Chondrocyte (in vitro differentiated cells): Measurements from ENCODE around the gene NDOR1. TPM values are rescaled to one million over a fixed set of nuclear protein-coding genes. Genes with fewer than 3 reads are reported as not detected.

Experiments
- DNase-seq: peaks from one replicate; pipeline ENCODE4 v3.0.0; 2021; ENCODE audit warnings: mixed read lengths, low spot score
- H3K27ac Mint-ChIP-seq: one replicate; pipeline ENCODE4 v1.8.0; 2021; ENCODE audit warnings: mild to moderate bottlenecking, moderate library complexity, mixed read lengths; ENCODE audit not compliant: unreplicated experiment
- H3K27me3 Mint-ChIP-seq: 2 replicates; pipeline ENCODE4 v1.8.0; 2021; ENCODE audit warnings: low read depth, mixed read lengths
- H3K36me3 Mint-ChIP-seq: 2 replicates; pipeline ENCODE4 v1.8.0; 2021; ENCODE audit warnings: low read depth, mixed read lengths
- H3K4me1 Mint-ChIP-seq: 2 replicates; pipeline ENCODE4 v1.8.0; 2021; ENCODE audit warnings: low read depth, mild to moderate bottlenecking, mixed read lengths
- H3K4me3 Mint-ChIP-seq: one replicate; pipeline ENCODE4 v1.8.0; 2021; ENCODE audit warnings: mild to moderate bottlenecking, moderate library complexity, mixed read lengths; ENCODE audit not compliant: unreplicated experiment
- H3K9me3 Mint-ChIP-seq: 2 replicates; pipeline ENCODE4 v1.8.0; 2021; ENCODE audit warnings: low read depth, mixed read lengths
- CTCF ChIP-seq: fragments of 200-600 bp; sonication (generic); IDR thresholded peaks from 2 replicates; pipeline ENCODE4 v1.5.0; 2021; ENCODE audit warnings: antibody characterized with exemption, mild to moderate bottlenecking, moderate library complexity
- total RNA-seq: library from RNA; stranded (reverse); gene quantifications from 3 replicates; pipeline ENCODE4 v1.2.1, GENCODE V29; 2021

Gene NDOR1
- total RNA-seq, 1 donor from 2014 or later = 10.8 TPM

DNA sequence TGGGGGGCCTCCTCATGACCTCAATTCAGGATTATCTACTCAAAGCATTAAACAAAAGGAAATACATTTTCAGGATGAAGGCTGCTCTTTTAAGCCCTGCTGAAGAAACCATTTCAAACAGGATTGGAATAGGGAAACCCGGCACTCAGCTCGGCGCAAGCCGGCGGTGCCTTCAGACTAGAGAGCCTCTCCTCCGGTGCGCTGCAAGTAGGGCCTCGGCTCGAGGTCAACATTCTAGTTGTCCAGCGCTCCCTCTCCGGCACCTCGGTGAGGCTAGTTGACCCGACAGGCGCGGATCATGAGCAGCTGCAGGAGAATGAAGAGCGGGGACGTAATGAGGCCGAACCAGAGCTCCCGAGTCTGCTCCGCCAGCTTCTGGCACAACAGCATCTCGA, 772 bp upstream of the NDOR1 start:
- peaks cover 4% of the 10 kb centered on the region for H3K36me3 Mint-ChIP-seq
- no peak for DNase-seq
- peak overlapping the region; percentile 91 for H3K4me3 Mint-ChIP-seq
- H3K9me3 Mint-ChIP-seq = no peaks in the 10 kb centered on the region
- no peaks in the 10 kb centered on the region for H3K27me3 Mint-ChIP-seq
- H3K4me1 Mint-ChIP-seq = peaks cover 58% of the 10 kb centered on the region
- H3K27ac Mint-ChIP-seq = peak overlapping the region; percentile 87
- no peak for TF ChIP-seq CTCF

- no peak for TF ChIP-seq CTCF
- Mint-ChIP-seq H3K27me3 (no peaks in the 10 kb centered on the region), H3K4me1 (peaks cover 51% of the 10 kb centered on the region), H3K9me3 (no peaks in the 10 kb centered on the region), H3K27ac (peak overlapping the region; percentile 33), H3K36me3 (peaks cover 4% of the 10 kb centered on the region), H3K4me3 (peak overlapping the region; percentile 91)
- DNase-seq = no peak
These were observed 1.1 kb downstream of the NDOR1 start for GRCh38 chr9:137206602-137207001.

GRCh38 chr9:137211532-137211931, 6.0 kb downstream of the NDOR1 start:
- Mint-ChIP-seq H3K27me3 (no peaks in the 10 kb centered on the region), H3K27ac (no peak overlapping the region), H3K9me3 (no peaks in the 10 kb centered on the region), H3K4me1 (peaks cover 12% of the 10 kb centered on the region), H3K36me3 (peaks cover 6% of the 10 kb centered on the region), H3K4me3 (no peak overlapping the region)
- no peak for TF ChIP-seq CTCF
- DNase-seq = no peak

- Mint-ChIP-seq H3K9me3 (no peaks in the 10 kb centered on the region), H3K4me1 (peaks cover 2% of the 10 kb centered on the region)
- DNase-seq = no peak
These were observed 7.0 kb downstream of the NDOR1 start for GRCh38 chr9:137212520-137212919.

DNA sequence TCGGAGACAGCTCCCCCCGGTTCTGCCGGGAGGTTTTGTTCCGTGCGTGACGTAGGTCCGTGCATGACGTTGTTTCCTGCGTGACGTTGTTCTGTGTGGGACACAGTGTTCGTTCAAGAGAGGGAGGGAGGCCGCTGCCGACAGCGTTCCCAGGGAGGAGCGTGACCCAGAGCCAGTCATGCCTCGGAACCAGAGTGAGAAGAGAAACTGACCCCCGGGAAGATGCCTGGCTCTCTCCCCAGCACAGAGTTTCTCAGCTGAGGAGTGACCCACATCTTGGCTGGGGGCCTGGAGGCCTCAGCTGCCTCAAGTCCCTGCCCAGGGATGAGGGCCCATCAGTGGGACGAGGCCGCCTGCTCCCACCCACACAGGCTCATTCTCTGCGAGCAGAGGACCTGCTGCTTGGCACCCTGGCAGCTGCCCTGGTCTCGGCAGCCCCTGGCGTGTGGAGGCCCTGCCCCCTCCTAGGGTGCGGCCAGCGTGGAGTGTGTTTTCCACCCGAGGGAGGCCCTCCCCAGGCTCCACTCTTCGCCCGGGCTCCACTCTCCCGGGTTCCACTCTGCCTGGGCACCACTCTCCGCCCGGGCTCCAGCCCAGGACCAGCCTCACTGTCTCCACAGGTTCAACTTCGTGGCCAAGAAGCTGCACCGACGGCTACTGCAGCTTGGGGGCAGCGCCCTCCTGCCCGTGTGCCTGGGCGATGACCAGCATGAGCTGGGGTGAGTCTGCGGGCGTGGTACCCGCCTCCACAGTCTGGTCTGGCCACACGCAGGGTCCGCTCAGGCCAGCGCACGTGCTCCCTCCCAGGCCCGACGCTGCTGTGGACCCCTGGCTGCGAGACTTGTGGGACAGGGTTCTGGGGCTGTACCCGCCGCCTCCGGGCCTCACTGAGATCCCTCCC, 7.9 kb downstream of the NDOR1 start:
- Mint-ChIP-seq H3K27me3 (no peaks in the 10 kb centered on the region), H3K9me3 (no peaks in the 10 kb centered on the region), H3K36me3 (peaks cover 4% of the 10 kb centered on the region), H3K4me3 (no peak overlapping the region), H3K4me1 (peaks cover under 1% of the 10 kb centered on the region), H3K27ac (no peak overlapping the region)
- no peak for DNase-seq
- TF ChIP-seq CTCF = peak; percentile 48

More at GRCh38 chr9:137212520-137212919, 7.0 kb downstream of the NDOR1 start:
- TF ChIP-seq CTCF = peak; percentile 11
- no peak overlapping the region for H3K4me3 Mint-ChIP-seq
- peaks cover 5% of the 10 kb centered on the region for H3K36me3 Mint-ChIP-seq
- no peaks in the 10 kb centered on the region for H3K27me3 Mint-ChIP-seq
- H3K27ac Mint-ChIP-seq = no peak overlapping the region
